HepG2 (cell line): ENCODE results near the gene ACACB. TPM values are rescaled to one million over a fixed set of nuclear protein-coding genes. Genes with fewer than 3 reads are reported as not detected.
A peak's percentile ranks its signal among the peaks of the same experiment; 100 is the strongest.

Experiments
- ARID4A ChIP-seq: sonication (generic); formaldehyde crosslinking; IDR thresholded peaks from 2 replicates; pipeline ENCODE4 v1.5.0; 2020; ENCODE audit warnings: mild to moderate bottlenecking, missing genetic modification reagents, borderline replicate concordance
- ATF5 ChIP-seq: sonication (generic); formaldehyde crosslinking; IDR thresholded peaks from 2 replicates; pipeline ENCODE4 v1.4.0; 2020; ENCODE audit warnings: mild to moderate bottlenecking, low read depth, missing genetic modification reagents
- CCAR2 ChIP-seq: fragments of 200-400 bp; formaldehyde crosslinking; optimal IDR thresholded peaks from 2 replicates; pipeline ENCODE3; 2018; ENCODE audit warnings: low read depth, mild to moderate bottlenecking, low read length, moderate library complexity
- FOSL2 ChIP-seq: sonication (generic); formaldehyde crosslinking; IDR thresholded peaks from 2 replicates; pipeline ENCODE4 v1.4.0; 2020; ENCODE audit warnings: missing genetic modification reagents
- GATA4 ChIP-seq: sonication (generic); IDR thresholded peaks from 2 replicates; pipeline ENCODE4 v1.6.1; 2016; ENCODE audit warnings: antibody characterized with exemption, low read depth, borderline replicate concordance
- HOXA9 ChIP-seq: sonication (generic); formaldehyde crosslinking; IDR thresholded peaks from 2 replicates; pipeline ENCODE4 v1.8.1; 2022; ENCODE audit warnings: missing genetic modification reagents, mild to moderate bottlenecking, moderate library complexity, borderline replicate concordance
- MATR3 ChIP-seq: sonication (generic); formaldehyde crosslinking; IDR thresholded peaks from 2 replicates; pipeline ENCODE4 v1.4.0; 2020; ENCODE audit warnings: missing genetic modification reagents
- NCOA1 ChIP-seq: sonication (generic); formaldehyde crosslinking; IDR thresholded peaks from 2 replicates; pipeline ENCODE4 v1.9.0; 2021; ENCODE audit warnings: missing genetic modification reagents
- NFATC3 ChIP-seq: sonication (generic); formaldehyde crosslinking; IDR thresholded peaks from 2 replicates; pipeline ENCODE4 v1.5.1; 2020; ENCODE audit warnings: mild to moderate bottlenecking, missing genetic modification reagents
- NKX3-1 ChIP-seq: sonication (generic); formaldehyde crosslinking; IDR thresholded peaks from 2 replicates; pipeline ENCODE4 v1.5.0; 2020; ENCODE audit warnings: missing genetic modification reagents
- REL ChIP-seq: sonication (generic); formaldehyde crosslinking; conservative IDR thresholded peaks from 2 replicates; pipeline ENCODE4 v1.8.0; 2022; ENCODE audit warnings: mild to moderate bottlenecking, missing genetic modification reagents, moderate library complexity
- SOX6 ChIP-seq, 2 experiments: fragments of 450-650 bp in 1 of 2; sonication (generic) in 1 of 2; formaldehyde crosslinking in 1 of 2; IDR thresholded peaks; 2 replicates each; pipeline versions ENCODE4 v1.4.0 to v1.6.1; 2017 to 2020; ENCODE audit warnings: antibody characterized with exemption in 1 of 2, mild to moderate bottlenecking in 1 of 2, missing genetic modification reagents in 1 of 2
- SP1 ChIP-seq, 2 experiments: fragments of 450-650 bp in 1 of 2; sonication (generic) in 1 of 2; formaldehyde crosslinking in 1 of 2; IDR thresholded peaks; 2 replicates each; pipeline versions ENCODE4 v1.4.0 to v1.6.1; 2016 to 2020; ENCODE audit warnings: missing genetic modification reagents in 1 of 2
- TRIM24 ChIP-seq: sonication (generic); formaldehyde crosslinking; IDR thresholded peaks from 2 replicates; pipeline ENCODE4 v1.8.0; 2022; ENCODE audit warnings: mild to moderate bottlenecking, missing genetic modification reagents
- YY1 ChIP-seq: IDR thresholded peaks from 2 replicates; pipeline ENCODE4 v1.6.1; 2011; ENCODE audit warnings: low read length, low read depth, moderate library complexity, mild to moderate bottlenecking; ENCODE audit not compliant: insufficient read depth, insufficient replicate concordance
- ZNF44 ChIP-seq: sonication (generic); formaldehyde crosslinking; IDR thresholded peaks from 2 replicates; pipeline ENCODE4 v1.5.1; 2020; ENCODE audit warnings: mild to moderate bottlenecking, missing genetic modification reagents
- ZNF503 ChIP-seq: sonication (generic); formaldehyde crosslinking; IDR thresholded peaks from 2 replicates; pipeline ENCODE4 v1.4.0; 2020; ENCODE audit warnings: missing genetic modification reagents
- ZNF747 ChIP-seq: sonication (generic); formaldehyde crosslinking; IDR thresholded peaks from 2 replicates; pipeline ENCODE4 v1.8.1; 2023; ENCODE audit warnings: missing genetic modification reagents, mild to moderate bottlenecking, borderline replicate concordance
- ZNF761 ChIP-seq: sonication (generic); formaldehyde crosslinking; conservative IDR thresholded peaks from 2 replicates; pipeline ENCODE4 v1.4.0; 2020; ENCODE audit warnings: mild to moderate bottlenecking, missing genetic modification reagents
- ZNF800 ChIP-seq: sonication (generic); formaldehyde crosslinking; IDR thresholded peaks from 2 replicates; pipeline ENCODE4 v1.4.0; 2020; ENCODE audit warnings: missing genetic modification reagents
- polyA plus RNA-seq, 8 experiments: library from polyadenylated mRNA; depleted of rRNA in 3 of 8; stranded (reverse) in 7 of 8; unstranded in 1 of 8; fragments of >200 nt; fragmentation: Illumina TruSeq in 4 of 8; extraction: Trizol in 4 of 8; gene quantifications; 2 replicates each; pipeline versions ENCODE4 v1.2.1 to v1.2.3, GENCODE V29; 2011 to 2016; ENCODE audit warnings: low read depth in 4 of 8, missing spikeins in 1 of 8, mixed read lengths in 1 of 8; ENCODE audit not compliant: insufficient read depth in 1 of 8
- total RNA-seq, 5 experiments: library from RNA; depleted of rRNA; stranded (reverse); fragments of >200 nt; fragmentation: Illumina TruSeq; extraction: Trizol; gene quantifications; 2 replicates each; pipeline ENCODE4 v1.2.3, GENCODE V29; 2016; ENCODE audit warnings: low read depth in 1 of 5

Gene ACACB
- total and polyA plus RNA-seq, 2 of the 13 experiments (the other 11 are each of a cell fraction or from before 2014, with no cell fraction given), result 6.2 to 8.6 TPM

GRCh38 chr12:109097435-109098182 lies 18.8 kb upstream of the ACACB start, which contains the start of gene UNG (continued):
- TF ChIP-seq ATF5, result no peak
- no peak for TF ChIP-seq SOX6 (IDR thresholded peaks at IDR 0.05)
- TF ChIP-seq SOX6 (CRISPR knock-in tag; IDR thresholded peaks at IDR 0.05), result no peak
- peak; percentile 100 for TF ChIP-seq ARID4A (CRISPR knock-in tag)
- TF ChIP-seq NCOA1 (CRISPR knock-in tag), result no peak
- TF ChIP-seq TRIM24 (CRISPR knock-in tag), result no peak
- no peak for TF ChIP-seq NKX3-1 (CRISPR knock-in tag)
- TF ChIP-seq ZNF44 (CRISPR knock-in tag), result peak; percentile 80; the same call in 1 of the 2 replicates
- TF ChIP-seq ZNF747 (CRISPR knock-in tag), result peak; percentile 2; the same call in 1 of the 2 replicates
- no peak for TF ChIP-seq NFATC3 (CRISPR knock-in tag)
- no peak; the same call in 1 of the 2 replicates for TF ChIP-seq FOSL2 (CRISPR knock-in tag)
- TF ChIP-seq ZNF800 (CRISPR knock-in tag), result no peak
- no peak for TF ChIP-seq CCAR2
- TF ChIP-seq HOXA9 (CRISPR knock-in tag), result peak; percentile 81; the same call in 1 of the 2 replicates
- no peak; the same call in 1 of the 2 replicates for TF ChIP-seq ZNF761 (CRISPR knock-in tag)
- TF ChIP-seq GATA4, result peak; percentile 26; the same call in 1 of the 2 replicates
- TF ChIP-seq ZNF503 (CRISPR knock-in tag), result no peak
- TF ChIP-seq SP1 (IDR thresholded peaks at IDR 0.05), result no peak
- TF ChIP-seq SP1 (CRISPR knock-in tag; IDR thresholded peaks at IDR 0.05), result peak; percentile 37; the same call in 1 of the 2 replicates
- no peak for TF ChIP-seq MATR3 (CRISPR knock-in tag)
- TF ChIP-seq YY1, result peak; percentile 73
- 0 out of 2 replicates have a peak, but pooled peaks have one; percentile 66 for TF ChIP-seq REL (CRISPR knock-in tag)
